ENCODE data around the gene SMIM38.

GRCh38 chr11:69196783-69197169 lies 41.0 kb downstream of the SMIM38 start:
- TF ChIP-seq MAX (IDR thresholded peaks at IDR 0.05) (no peak), SIN3A (IDR thresholded peaks at IDR 0.05; ENCODE audit: low read depth) (no peak), ELF1 (IDR thresholded peaks at IDR 0.05; ENCODE audit: borderline replicate concordance, low read depth) (no peak), EZH2 (IDR thresholded peaks at IDR 0.05) (no peak), SRF (IDR thresholded peaks at IDR 0.05; ENCODE audit: low read depth) (no peak), REST (IDR thresholded peaks at IDR 0.05; ENCODE audit: low read depth) (no peak), POLR2A (IDR thresholded peaks at IDR 0.05; ENCODE audit: borderline replicate concordance, extremely low read depth, insufficient read depth, insufficient read length) (no peak)
- TF ChIP-seq, protein P1, sequence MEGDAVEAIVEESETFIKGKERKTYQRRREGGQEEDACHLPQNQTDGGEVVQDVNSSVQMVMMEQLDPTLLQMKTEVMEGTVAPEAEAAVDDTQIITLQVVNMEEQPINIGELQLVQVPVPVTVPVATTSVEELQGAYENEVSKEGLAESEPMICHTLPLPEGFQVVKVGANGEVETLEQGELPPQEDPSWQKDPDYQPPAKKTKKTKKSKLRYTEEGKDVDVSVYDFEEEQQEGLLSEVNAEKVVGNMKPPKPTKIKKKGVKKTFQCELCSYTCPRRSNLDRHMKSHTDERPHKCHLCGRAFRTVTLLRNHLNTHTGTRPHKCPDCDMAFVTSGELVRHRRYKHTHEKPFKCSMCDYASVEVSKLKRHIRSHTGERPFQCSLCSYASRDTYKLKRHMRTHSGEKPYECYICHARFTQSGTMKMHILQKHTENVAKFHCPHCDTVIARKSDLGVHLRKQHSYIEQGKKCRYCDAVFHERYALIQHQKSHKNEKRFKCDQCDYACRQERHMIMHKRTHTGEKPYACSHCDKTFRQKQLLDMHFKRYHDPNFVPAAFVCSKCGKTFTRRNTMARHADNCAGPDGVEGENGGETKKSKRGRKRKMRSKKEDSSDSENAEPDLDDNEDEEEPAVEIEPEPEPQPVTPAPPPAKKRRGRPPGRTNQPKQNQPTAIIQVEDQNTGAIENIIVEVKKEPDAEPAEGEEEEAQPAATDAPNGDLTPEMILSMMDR (IDR thresholded peaks at IDR 0.05 in 2 of 3, conservative IDR thresholded peaks at IDR 0.05 in 1 of 3; ENCODE audit: borderline replicate concordance in 1 of 3, insufficient read depth in 1 of 3, low read depth in 2 of 3, low read length in 2 of 3): no peak
- TF ChIP-seq, protein P2, sequence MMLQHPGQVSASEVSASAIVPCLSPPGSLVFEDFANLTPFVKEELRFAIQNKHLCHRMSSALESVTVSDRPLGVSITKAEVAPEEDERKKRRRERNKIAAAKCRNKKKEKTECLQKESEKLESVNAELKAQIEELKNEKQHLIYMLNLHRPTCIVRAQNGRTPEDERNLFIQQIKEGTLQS (IDR thresholded peaks at IDR 0.05): no peak
